IPS-18c (cell line): ENCODE results near the gene LGMN.
"Not testable (repeated sequence)": the region's sequence is repeated elsewhere in the genome, so short reads cannot be mapped to it uniquely, and the experiment has no call there.

Experiments used
- H3K4me3 ChIP-seq: 2 replicates; pipeline ENCODE4 v1.7.0; 2013; ENCODE audit warnings: low read depth, mild to moderate bottlenecking, low read length, moderate library complexity; ENCODE audit not compliant: insufficient read depth
- H3K9me3 ChIP-seq: one replicate; pipeline ENCODE4 v1.6.1; 2013; ENCODE audit warnings: mild to moderate bottlenecking, low read length, moderate library complexity; ENCODE audit not compliant: control insufficient read depth, insufficient read depth

LGMN gene

DNA sequence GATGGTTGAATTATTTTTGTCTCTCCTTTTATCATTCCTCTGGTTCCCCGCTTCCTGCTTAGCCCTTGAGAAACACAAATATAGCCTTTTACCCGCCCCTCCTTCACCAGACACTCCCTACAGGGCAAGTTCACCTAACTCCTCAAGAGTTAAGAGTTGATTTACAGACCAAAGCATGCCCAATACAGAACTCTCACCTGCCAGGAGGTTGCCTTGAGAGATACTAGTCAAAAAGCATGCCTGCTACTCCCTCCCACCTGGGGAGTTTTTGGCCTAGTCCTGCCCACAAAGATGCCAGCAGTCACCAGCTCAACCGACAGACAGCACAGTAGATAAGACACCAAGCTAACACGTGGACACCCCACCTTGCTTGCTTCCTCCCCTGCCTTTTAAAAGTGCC lies 11.2 kb downstream of the LGMN start:
- no peaks in the 10 kb centered on the region for H3K9me3 ChIP-seq
- no peak overlapping the region for H3K4me3 ChIP-seq

DNA sequence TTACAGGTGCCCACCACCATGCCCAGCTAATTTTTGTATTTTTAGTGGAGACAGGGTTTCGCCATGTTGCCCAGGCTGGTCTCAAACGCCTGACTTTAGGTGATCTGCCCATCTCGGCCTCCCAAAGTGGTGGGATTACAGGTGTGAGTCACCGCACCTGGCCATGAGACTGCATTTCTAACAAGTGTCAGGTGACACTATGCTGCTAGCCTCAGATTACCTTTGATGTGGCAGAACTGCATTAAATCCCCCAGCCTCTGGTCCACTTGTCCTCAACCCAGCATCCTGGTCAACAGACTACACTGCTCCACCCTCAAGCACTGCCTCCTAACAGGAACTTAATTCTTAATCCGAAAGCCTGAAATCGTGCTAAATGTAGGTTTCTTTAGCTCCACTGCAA lies 13.1 kb downstream of the LGMN start:
- no peaks in the 10 kb centered on the region for H3K9me3 ChIP-seq

DNA sequence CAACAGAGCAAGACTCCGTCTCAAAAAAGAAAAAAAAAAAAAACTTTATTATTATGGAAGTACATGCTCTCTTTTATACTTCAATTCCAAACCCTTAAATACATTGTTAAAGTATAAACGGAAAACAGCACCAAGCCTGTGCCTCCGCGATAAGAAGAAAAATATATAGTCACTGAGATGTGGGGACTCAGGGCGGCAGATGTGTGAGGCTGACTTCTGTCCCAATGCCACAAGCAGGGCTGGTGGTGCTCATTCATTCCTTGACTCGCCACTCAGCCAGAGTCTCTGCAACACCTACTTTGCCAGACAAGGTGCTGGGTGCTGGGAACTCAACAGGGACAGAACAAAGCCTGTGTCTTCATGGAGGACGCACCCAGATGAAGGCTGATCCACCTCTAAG lies 13.8 kb downstream of the LGMN start:
- Histone ChIP-seq H3K9me3 (no peaks in the 10 kb centered on the region), H3K4me3 (no peak overlapping the region)

More for the DNA sequence above, 13.1 kb downstream of the LGMN start:
- no peak overlapping the region for H3K4me3 ChIP-seq

DNA sequence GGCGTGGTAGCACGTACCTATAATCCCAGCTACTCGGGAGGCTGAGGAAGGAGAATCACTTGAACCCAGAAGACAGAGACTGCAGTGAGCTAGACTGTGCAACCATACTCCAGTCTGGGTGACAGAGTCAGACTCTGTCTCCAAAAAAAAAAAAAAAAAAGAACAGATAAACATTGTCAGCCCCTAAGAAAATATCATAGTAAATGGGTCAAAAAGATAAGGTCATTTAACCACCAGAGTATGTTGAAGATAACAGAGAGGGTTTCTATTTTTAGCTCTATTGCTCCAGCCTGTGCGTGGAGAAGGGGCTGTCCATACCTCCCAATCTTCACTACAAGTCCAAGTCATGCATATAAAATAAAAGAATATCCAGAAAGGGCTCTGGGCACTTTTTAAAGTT lies 15.4 kb downstream of the LGMN start:
- H3K4me3 ChIP-seq: no peak overlapping the region
- no peaks in the 10 kb centered on the region for H3K9me3 ChIP-seq

DNA sequence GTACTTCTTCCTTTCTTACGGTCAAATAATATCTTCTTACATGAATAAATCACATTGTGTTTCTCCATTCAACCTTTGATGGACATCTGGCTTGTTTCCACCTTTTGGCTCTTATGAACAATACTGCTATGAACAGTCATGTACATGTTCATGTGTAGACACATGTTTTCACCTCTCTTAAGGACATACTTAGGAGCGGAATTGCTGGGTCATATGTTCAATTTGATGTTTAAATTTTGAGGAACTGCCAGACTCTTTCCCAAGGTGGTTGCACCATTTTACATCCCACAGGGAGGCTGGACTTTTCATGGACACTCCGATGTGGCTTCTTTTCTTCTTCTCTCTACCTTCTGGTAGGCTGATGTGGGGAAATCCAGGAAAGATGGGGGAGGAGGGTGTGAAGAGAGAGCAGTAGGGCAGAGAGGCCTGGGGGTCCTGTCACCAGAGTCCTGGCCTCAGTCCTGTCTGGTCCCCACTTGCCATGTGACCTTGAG lies 16.8 kb downstream of the LGMN start:
- Histone ChIP-seq H3K9me3 (no peaks in the 10 kb centered on the region), H3K4me3 (no peak overlapping the region)

- Histone ChIP-seq H3K9me3 (no peaks in the 10 kb centered on the region), H3K4me3 (no peak overlapping the region)
Measured at GRCh38 chr14:92729634-92730358, 18.6 kb downstream of the LGMN start.

DNA sequence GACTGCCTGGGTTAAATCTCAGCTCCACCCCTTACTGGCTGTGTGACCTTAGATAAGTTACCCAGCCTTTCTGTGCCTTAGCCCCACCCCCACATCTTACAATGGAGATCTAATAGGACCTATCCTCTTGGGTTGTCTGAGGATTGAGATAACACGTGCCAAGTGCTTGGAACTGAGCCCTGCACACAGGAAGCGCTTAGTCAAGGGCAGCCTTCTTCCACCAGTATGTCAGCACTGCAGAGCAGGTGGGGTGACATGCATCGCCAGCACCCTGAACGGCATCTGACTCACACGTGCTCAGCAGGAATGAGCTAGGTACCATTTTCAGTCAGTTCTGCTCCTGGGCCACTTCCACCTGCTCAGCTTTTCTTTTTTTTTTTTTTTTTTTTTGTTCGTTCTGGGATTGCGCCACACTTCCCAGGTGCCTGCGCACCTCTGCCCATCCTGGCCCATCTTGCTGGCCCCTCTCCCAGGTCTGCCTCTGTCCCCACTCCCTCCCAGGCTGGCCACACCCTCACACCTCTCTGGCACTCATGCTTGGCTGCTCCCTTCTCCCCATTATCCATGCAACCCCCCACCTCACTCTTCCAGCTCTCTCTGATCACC lies 19.6 kb downstream of the LGMN start:
- no peak overlapping the region for H3K4me3 ChIP-seq

GRCh38 chr14:92726933-92727262 lies 21.5 kb downstream of the LGMN start:
- H3K4me3 ChIP-seq: no peak overlapping the region
- peaks cover 4% of the 10 kb centered on the region for H3K9me3 ChIP-seq

More for the DNA sequence above, 19.6 kb downstream of the LGMN start:
- H3K9me3 ChIP-seq: peaks cover under 1% of the 10 kb centered on the region

DNA sequence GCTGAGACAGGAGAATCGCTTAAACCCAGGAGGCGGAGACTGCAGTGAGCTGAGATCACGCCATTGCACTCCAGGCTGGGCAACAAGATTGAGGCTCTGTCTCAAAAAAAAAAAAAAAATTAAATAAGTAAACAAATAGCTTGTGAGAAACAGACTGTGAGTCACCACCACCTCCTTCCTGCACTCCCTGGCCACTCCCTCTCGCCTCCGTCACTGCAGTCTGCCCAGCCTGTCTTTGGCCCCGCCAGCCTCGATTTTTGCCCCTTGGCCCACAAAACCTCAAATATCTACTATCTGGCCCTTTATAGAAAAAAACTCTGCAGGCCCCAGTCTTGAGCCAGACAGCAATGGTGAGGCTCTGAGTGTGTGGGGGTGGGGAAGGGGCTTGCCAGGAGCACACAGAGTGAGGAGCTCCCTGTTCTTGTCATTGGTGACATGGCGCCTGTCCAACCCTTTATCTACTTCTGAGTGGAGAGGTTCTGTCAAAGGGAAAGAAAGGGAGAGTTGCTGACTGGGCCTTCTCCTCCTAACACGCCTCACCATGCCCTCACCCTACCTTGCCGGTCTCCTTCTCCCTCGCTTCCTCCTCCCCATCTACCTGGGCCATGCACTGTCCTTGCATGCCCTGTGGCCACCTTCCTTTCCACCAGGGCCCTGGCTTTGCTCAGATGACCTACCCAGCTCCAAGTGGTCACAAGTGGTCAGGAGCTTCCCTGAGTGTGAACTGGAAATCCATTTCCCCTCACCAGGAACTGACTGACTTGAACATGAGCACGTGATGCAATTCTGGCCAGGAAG lies 22.1 kb downstream of the LGMN start:
- Histone ChIP-seq H3K9me3 (peaks cover 4% of the 10 kb centered on the region), H3K4me3 (no peak overlapping the region)

DNA sequence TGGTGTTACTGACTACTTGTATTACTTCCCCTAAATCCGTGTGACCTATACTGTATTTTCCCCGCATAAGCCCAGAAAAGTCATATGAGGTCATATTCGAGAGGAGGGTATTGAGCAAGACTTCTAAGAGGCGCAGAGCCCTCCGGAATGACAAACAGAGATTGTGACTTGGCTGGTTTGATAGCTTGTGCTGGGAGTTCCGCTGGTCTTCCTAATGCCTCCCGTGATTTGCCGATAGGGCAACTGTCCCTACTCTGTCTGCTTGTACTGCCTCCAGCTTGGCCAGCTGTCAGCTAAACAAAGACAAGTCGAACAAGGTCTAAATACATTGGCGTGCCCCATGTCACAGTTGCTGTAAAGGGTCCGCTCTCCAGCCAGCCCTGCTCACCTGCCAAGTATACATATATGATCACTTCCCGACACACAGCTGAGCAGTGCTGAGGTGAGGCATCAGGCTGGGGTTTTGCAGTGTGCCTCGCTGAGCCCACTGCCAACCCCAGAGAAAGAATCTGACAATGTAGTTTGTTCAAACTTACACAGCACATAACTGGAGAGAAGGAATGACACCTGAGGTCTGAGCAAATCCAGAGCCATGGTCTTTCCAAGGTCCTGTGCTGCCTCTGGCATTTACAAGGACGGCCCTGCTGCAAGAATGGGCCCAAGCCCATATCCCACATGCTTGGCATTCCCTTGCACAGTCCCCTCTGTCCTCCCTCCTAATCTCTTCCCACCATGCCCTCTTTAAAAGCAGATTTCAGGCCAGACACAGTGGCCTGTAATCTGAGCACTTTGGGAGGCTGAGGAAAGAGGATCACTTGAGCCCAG lies 23.7 kb downstream of the LGMN start:
- peaks cover 4% of the 10 kb centered on the region for H3K9me3 ChIP-seq
- no peak overlapping the region for H3K4me3 ChIP-seq

- H3K9me3 ChIP-seq: peaks cover 4% of the 10 kb centered on the region
- H3K4me3 ChIP-seq: no peak overlapping the region
Measured at GRCh38 chr14:92719890-92720323, 28.5 kb downstream of the LGMN start.

DNA sequence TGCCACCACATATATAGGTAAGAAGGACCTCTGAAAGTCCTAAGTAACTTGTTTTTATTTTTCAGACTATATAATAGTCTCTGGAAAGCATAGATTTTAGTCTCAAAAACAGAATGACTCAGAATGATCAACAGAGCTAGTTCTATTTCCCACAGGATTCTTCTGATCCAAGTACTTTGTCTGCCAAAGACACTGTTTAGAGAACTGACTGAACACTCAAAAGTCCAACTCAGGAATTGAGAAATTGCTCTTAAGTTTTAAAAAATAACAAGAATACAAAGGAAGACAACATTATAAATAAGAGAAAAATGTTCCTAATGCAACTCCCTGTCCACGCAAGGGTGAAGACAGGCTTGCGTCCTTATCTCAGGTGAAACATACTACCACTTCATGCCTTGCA lies 29.0 kb downstream of the LGMN start:
- H3K9me3 ChIP-seq: peaks cover 4% of the 10 kb centered on the region
- no peak overlapping the region for H3K4me3 ChIP-seq

DNA sequence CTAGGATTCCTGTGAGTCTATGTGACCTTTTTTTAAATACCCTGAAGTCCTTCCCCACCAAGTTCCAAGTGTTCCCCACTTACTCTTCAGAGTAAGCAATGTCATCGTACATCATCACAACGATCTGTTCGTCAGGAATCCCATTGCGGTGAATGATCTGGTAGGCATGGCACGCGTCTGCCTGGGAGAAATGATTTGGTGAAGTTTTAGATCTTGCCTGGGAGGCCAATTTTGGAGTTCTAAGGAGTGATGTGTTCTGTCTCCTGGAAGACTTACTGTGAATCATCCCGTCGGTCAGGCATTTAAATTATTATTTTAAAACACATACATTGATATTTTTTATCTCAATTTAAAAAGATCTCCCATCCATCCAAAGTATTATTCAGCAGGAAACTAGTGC lies 29.8 kb downstream of the LGMN start:
- H3K9me3 ChIP-seq: peaks cover 2% of the 10 kb centered on the region
- H3K4me3 ChIP-seq: no peak overlapping the region

GRCh38 chr14:92717571-92718042 lies 30.8 kb downstream of the LGMN start:
- H3K4me3 ChIP-seq: no peak overlapping the region
- H3K9me3 ChIP-seq: no peaks in the 10 kb centered on the region

DNA sequence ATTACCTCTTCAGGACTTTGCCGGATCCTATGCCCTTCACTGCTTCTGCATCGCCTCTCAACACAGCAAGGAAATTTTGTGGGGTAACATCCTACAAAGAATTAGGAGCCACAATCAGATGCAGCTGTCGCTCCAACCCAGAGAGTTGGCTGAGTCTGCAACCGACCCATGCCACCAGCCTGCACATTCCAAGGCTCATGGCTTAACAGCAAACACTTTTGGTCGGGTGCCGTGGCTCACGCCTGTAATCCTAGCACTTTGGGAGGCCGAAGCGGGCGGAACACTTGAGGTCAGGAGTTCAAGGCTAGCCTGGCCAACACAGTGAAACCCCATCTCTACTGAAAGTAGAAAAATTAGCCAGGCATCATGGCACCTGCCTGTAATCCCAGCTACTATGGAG lies 32.3 kb downstream of the LGMN start:
- Histone ChIP-seq H3K4me3 (no peak overlapping the region), H3K9me3 (no peaks in the 10 kb centered on the region)

- not testable (repeated sequence) for H3K4me3 ChIP-seq, H3K9me3 ChIP-seq
Measured at GRCh38 chr14:92714739-92715307, 33.6 kb downstream of the LGMN start.

- H3K4me3 ChIP-seq: no peak overlapping the region
- H3K9me3 ChIP-seq: no peaks in the 10 kb centered on the region
Measured at GRCh38 chr14:92712654-92713051, 35.8 kb downstream of the LGMN start.
